Effector memory CD4-positive, alpha-beta T cell (primary cell): ENCODE measurements around the gene RAB3GAP2.
A peak's percentile ranks its signal among the peaks of the same experiment; 100 is the strongest.
"Not testable (repeated sequence)": the region's sequence is repeated elsewhere in the genome, so short reads cannot be mapped to it uniquely, and the experiment has no call there.

Source experiments
- DNase-seq, 3 donors: peaks; one replicate each; pipeline ENCODE4 v3.0.0-alpha.2; 2020
- H3K27ac ChIP-seq: 2 replicates; pipeline ENCODE4 v1.7.0; 2013; ENCODE audit warnings: mild to moderate bottlenecking, low read length, moderate library complexity; ENCODE audit not compliant: insufficient read depth, poor library complexity, severe bottlenecking
- H3K27me3 ChIP-seq: replicated peaks from 2 replicates; pipeline ENCODE4 v1.7.0; 2013; ENCODE audit warnings: mild to moderate bottlenecking, low read length; ENCODE audit not compliant: insufficient read depth, control insufficient read depth, poor library complexity, severe bottlenecking
- H3K36me3 ChIP-seq: 2 replicates; pipeline ENCODE4 v1.7.0; 2013; ENCODE audit warnings: mild to moderate bottlenecking, low read length, moderate library complexity; ENCODE audit not compliant: control insufficient read depth, insufficient read depth
- H3K4me1 ChIP-seq: 2 replicates; pipeline ENCODE4 v1.7.0; 2013; ENCODE audit warnings: low read length, mild to moderate bottlenecking; ENCODE audit not compliant: control insufficient read depth, insufficient read depth, poor library complexity, severe bottlenecking
- H3K4me3 ChIP-seq: 2 replicates; pipeline ENCODE4 v1.7.0; 2013; ENCODE audit warnings: low read length, low read depth, mild to moderate bottlenecking; ENCODE audit not compliant: insufficient read depth, poor library complexity, severe bottlenecking
- H3K9me3 ChIP-seq: 2 replicates; pipeline ENCODE4 v1.7.0; 2013; ENCODE audit warnings: mild to moderate bottlenecking, low read length, moderate library complexity; ENCODE audit not compliant: control insufficient read depth

The RAB3GAP2 gene

DNA sequence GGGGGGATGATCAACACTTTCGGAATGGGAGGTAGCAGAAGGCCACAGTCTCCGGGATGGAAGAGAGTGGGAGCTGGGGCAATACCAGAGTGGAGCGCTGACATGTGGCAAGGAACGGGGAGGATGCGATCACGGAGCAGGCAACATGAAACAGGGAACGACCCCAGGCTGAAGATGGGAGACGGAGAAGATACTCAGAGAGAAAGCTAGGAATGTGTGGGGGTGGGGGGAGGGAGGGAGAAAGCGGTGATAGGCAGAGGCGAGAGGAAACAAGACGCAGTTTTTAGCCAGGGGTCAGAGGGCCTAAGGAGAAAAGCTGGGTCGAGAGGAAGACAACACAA is 577 bp downstream of the RAB3GAP2 start:
- Histone ChIP-seq H3K27ac (peak overlapping the region; percentile 87), H3K36me3 (peaks cover 9% of the 10 kb centered on the region), H3K9me3 (no peaks in the 10 kb centered on the region), H3K4me3 (peak overlapping the region; percentile 88), H3K27me3 (no peaks in the 10 kb centered on the region), H3K4me1 (peaks cover 12% of the 10 kb centered on the region)
- DNase-seq = no peak

DNA sequence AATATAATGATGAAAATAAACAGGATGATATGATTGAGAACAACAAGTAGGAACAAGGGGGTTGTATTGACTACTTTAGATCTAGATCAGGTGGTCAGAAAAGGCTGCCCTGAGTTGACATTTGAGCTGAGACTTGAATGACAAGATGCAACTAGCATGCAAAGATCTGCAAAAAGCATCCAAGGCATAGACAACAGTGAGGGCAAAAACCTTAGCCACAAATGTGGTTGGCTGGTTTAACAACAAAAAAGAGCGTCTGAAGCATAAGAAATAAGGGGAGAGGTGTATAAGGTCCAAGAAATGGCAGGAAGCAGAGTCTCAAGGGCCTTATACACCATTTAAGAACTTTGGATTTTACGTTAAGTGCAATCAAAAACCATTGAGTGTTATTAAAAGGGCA is 3.2 kb downstream of the RAB3GAP2 start:
- H3K4me3 ChIP-seq = no peak overlapping the region
- H3K4me1 ChIP-seq = peaks cover 12% of the 10 kb centered on the region
- no peak for DNase-seq
- no peaks in the 10 kb centered on the region for H3K27me3 ChIP-seq
- H3K9me3 ChIP-seq = no peaks in the 10 kb centered on the region
- H3K27ac ChIP-seq = no peak overlapping the region
- peaks cover 9% of the 10 kb centered on the region for H3K36me3 ChIP-seq

DNA sequence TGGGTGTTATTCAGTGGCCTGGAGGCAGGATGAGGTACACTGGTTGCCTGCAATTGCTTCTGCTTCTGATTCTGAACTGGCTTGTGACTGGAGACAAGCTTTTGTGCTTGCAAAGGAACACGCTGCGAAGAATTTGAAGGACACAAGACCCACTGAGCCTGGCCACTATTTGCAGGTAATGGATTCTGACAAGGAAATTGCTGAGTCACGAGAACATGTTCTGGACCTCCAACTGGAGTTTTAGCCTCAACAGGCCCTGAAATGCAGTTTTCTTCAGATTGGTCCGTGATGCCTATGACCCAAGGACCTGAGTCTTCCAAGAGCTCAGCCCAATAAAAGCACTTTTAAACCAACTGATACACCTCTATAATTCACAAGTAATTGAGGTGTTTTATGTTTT is 4.6 kb downstream of the RAB3GAP2 start:
- Histone ChIP-seq H3K4me1 (peaks cover 12% of the 10 kb centered on the region), H3K27me3 (no peaks in the 10 kb centered on the region), H3K9me3 (no peaks in the 10 kb centered on the region), H3K36me3 (peaks cover 9% of the 10 kb centered on the region), H3K27ac (no peak overlapping the region), H3K4me3 (no peak overlapping the region)
- no peak for DNase-seq

DNA sequence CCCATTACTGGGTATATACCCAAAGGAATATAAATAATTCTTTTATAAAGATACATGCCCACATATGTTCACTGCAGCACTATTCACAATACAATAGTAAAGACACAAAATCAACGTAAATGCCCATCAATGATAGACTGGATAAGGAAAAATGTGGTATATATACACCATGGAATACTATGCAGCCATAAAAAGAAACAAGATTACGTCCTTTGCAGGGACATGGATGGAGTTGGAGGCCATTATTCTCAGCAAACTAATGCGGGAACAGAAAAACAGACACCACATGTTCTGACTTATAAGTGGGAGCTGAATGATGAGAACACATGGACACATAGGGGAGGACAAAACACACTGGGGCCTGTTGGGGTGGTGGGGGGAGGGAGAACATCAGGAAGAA is 12.0 kb downstream of the RAB3GAP2 start:
- H3K4me3 ChIP-seq, H3K9me3 ChIP-seq, H3K4me1 ChIP-seq, H3K36me3 ChIP-seq, H3K27me3 ChIP-seq, DNase-seq, H3K27ac ChIP-seq: not testable (repeated sequence)

DNA sequence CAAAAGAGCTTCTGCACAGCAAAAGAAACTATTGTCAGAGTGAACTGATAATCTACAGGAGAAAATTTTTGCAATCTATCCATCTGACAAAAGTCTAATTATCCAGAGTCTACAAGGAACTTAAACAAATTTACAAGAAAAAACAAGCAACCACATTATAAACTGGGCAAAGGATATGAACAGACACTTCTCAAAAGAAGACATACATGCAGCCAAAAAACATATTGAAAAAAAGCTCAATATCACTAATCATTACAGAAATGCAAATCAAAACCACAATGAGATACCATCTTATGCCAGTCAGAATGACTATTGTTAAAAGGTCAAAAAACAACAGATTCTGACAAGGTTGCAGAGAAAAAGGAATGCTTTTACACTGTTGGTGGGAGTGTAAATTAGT is 12.5 kb downstream of the RAB3GAP2 start:
- H3K36me3 ChIP-seq, H3K27ac ChIP-seq, H3K4me1 ChIP-seq, H3K4me3 ChIP-seq, H3K9me3 ChIP-seq, H3K27me3 ChIP-seq, DNase-seq: not testable (repeated sequence)

DNA sequence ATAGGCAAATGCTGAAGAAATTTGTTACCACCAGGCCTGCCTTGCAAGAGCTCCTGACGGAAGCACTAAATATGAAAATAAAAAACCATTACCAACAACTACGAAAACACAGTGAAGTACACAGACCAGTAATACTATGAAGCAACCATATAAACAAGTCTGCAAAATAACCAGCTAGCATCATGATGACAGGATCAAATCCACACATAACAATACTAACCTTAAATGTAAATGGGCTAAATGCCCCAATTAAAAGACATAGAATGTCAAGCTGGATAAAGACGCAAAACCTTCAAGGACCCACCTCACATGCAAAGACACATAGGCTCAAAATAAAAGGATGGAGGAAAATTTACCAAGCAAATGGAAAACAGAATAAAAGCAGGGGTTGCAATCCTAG is 16.1 kb downstream of the RAB3GAP2 start:
- not testable (repeated sequence) for DNase-seq, H3K27ac ChIP-seq, H3K9me3 ChIP-seq, H3K4me1 ChIP-seq, H3K4me3 ChIP-seq, H3K27me3 ChIP-seq
- peaks cover 12% of the 10 kb centered on the region for H3K36me3 ChIP-seq

DNA sequence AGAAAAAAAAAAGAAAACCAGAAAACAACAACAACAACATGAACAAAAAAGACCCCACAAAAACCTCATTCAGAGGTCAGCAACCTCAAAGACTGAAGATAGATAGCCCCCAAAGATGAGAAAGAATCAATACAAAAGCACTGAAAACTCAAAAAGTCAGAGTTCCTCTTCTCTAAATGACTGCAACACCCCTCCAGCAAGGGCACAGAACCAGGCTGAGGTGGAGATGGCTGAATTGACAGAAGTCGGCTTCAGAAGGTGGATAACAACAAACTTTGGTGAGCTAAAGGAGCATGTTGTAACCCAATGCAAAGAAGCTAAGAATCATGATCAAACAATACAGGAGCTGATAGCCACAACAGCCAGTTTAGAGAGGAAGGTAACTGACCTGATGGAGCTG is 17.0 kb downstream of the RAB3GAP2 start:
- no peak overlapping the region for H3K4me3 ChIP-seq
- peaks cover under 1% of the 10 kb centered on the region for H3K9me3 ChIP-seq
- H3K4me1 ChIP-seq = no peaks in the 10 kb centered on the region
- no peak overlapping the region for H3K27ac ChIP-seq
- no peak for DNase-seq
- H3K36me3 ChIP-seq = peaks cover 12% of the 10 kb centered on the region
- H3K27me3 ChIP-seq = no peaks in the 10 kb centered on the region

DNA sequence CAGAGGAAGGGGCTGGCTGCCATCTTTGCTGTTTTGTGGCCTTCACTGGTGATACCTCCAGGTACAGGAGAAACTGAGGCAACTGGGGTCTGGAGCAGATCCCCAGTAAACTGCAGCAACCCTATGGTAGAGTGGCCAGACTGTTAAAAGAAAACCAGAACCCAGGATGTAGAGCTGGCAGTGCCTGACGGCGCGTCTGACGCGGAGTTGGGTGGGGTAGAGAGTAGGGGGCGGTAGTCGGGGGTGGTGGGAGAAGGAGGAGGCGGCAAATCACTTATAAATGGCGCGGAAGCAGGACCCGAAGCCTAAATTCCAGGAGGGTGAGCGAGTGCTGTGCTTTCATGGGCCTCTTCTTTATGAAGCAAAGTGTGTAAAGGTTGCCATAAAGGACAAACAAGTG is 19.0 kb downstream of the RAB3GAP2 start:
- peaks cover 12% of the 10 kb centered on the region for H3K36me3 ChIP-seq
- H3K9me3 ChIP-seq, H3K4me3 ChIP-seq, H3K27me3 ChIP-seq, H3K4me1 ChIP-seq, H3K27ac ChIP-seq, DNase-seq: not testable (repeated sequence)

DNA sequence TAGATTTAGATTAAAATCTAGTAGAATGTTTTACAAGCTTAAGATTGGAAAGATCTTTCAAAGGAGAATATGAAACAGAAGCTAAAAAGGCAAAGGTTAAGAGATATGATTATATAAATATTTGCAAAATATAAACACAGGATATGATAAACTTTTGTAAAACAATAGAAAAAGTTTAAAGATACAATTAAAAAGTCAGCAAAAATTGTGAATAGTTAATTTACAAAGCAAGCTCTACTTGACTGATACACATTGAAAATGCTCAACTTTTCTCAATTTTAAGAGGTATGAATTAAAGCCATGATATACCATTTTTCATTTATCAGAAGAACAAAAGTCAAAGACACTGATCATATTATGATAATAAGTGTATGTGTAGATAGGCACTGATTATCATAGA is 21.0 kb downstream of the RAB3GAP2 start:
- Histone ChIP-seq H3K27ac (no peak overlapping the region), H3K4me3 (no peak overlapping the region), H3K27me3 (no peaks in the 10 kb centered on the region), H3K9me3 (peaks cover 9% of the 10 kb centered on the region), H3K36me3 (peaks cover 12% of the 10 kb centered on the region), H3K4me1 (no peaks in the 10 kb centered on the region)
- DNase-seq = no peak

DNA sequence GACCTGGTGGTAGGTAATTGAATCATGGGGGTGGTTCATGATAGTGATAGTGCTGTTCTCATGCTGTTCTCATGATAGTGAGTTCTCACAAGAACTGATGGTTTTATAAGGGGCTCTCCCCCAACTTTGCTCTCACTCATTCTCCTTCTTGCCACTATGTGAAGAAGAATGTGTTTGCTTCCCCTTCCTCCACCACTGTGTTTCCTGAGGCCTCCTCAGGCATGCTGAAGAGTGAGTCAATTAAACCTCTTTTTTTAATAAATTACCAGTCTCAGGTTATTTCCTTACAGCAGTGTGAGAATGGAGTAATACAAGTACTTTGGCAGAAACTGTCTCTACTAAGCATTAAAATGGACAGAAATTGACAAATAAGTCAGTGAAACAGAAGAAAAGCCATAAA is 21.6 kb downstream of the RAB3GAP2 start:
- H3K4me1 ChIP-seq = no peaks in the 10 kb centered on the region
- no peak overlapping the region for H3K4me3 ChIP-seq
- H3K27me3 ChIP-seq = no peaks in the 10 kb centered on the region
- DNase-seq = no peak
- H3K27ac ChIP-seq = no peak overlapping the region
- H3K9me3 ChIP-seq = peaks cover 9% of the 10 kb centered on the region
- H3K36me3 ChIP-seq = peaks cover 12% of the 10 kb centered on the region

DNA sequence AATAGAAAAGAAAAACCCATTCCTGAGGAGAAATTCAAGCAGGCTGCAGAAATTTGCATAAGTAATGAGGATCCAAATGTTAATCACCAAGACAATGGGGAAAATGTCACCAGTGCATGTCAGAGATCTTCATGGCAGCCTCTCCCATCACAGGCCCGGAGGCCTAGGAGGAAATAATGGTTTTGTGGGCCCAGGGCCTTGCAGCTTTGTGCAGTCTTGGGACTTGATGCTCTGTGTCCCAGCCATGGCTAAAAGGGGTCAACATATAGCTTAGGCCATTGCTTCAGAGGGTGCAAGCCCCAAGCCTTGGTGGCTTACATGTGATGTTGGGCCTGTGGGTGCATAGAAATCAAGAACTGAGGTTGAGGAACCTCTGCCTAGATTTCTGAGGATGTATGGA is 22.7 kb downstream of the RAB3GAP2 start:
- no peak for DNase-seq
- H3K36me3 ChIP-seq = peaks cover 12% of the 10 kb centered on the region
- peaks cover 9% of the 10 kb centered on the region for H3K9me3 ChIP-seq

More for the DNA sequence above, 22.7 kb downstream of the RAB3GAP2 start:
- H3K4me1 ChIP-seq = no peaks in the 10 kb centered on the region
- H3K27me3 ChIP-seq = no peaks in the 10 kb centered on the region
- no peak overlapping the region for H3K4me3 ChIP-seq
- H3K27ac ChIP-seq = no peak overlapping the region
